Endothelial cell of umbilical vein (primary cell): Measurements from ENCODE around the gene TNIP1. TPM values are rescaled to one million over a fixed set of nuclear protein-coding genes. Genes with fewer than 3 reads are reported as not detected.

Source experiments
- BruUV-seq: library from RNA; stranded (reverse); fragments of 400-500 nt; replicated peaks from 2 replicates; lab custom pipeline; 2021; lab: Mats Ljungman, UMichigan
- CTCF ChIA-PET: fragments of 300-600, 350-600 bp; sonication (Branson Sonifier 250); formaldehyde crosslinking; loops from one replicate; lab custom pipeline; 2021; ENCODE audit warnings: antibody characterized with exemption, inconsistent platforms; lab: Charles Lee
- POLR2A ChIA-PET: fragments of 300-600, 350-600 bp; sonication (Branson Sonifier 250); formaldehyde crosslinking; loops from one replicate; lab custom pipeline; 2021; ENCODE audit warnings: antibody characterized with exemption, inconsistent platforms; lab: Charles Lee
- DNase-seq: peaks from one replicate; pipeline ENCODE4 v3.0.0-alpha.2; 2011; ENCODE audit warnings: low read depth, low spot score
- FAIRE-seq: peaks from 2 replicates; lab custom pipeline; 2011; peaks lifted over from hg19 to GRCh38; lab: Jason Lieb, UNC
- H2AFZ ChIP-seq: 2 replicates; pipeline ENCODE4 v1.6.0; 2012; ENCODE audit warnings: low read depth, low read length, control low read depth, inconsistent platforms
- H3K27ac ChIP-seq: 2 replicates; pipeline ENCODE4 v1.5.1; 2011; ENCODE audit warnings: low read depth, mild to moderate bottlenecking, control low read depth, low read length, moderate library complexity; ENCODE audit not compliant: insufficient read depth
- H3K27me3 ChIP-seq, 2 experiments: 2 replicates each; pipeline versions ENCODE4 v1.6.0 to v1.6.1; 2011; ENCODE audit warnings: low read length in 2 of 2, mixed read lengths in 1 of 2; ENCODE audit not compliant: control insufficient read depth in 2 of 2, insufficient read depth in 2 of 2
- H3K36me3 ChIP-seq, 2 experiments: 2 replicates in 1 of 2; 3 replicates in 1 of 2; pipeline ENCODE4 v1.5.1; 2011; ENCODE audit warnings: low read length in 2 of 2, mild to moderate bottlenecking in 1 of 2, moderate library complexity in 1 of 2; ENCODE audit not compliant: control insufficient read depth in 2 of 2, insufficient read depth in 2 of 2; ENCODE audit errors: extremely low read depth in 1 of 2
- H3K4me1 ChIP-seq: 3 replicates; pipeline ENCODE4 v1.5.1; 2011; ENCODE audit warnings: mild to moderate bottlenecking, low read length; ENCODE audit not compliant: control insufficient read depth, insufficient read depth; ENCODE audit errors: extremely low read depth
- H3K4me2 ChIP-seq: 2 replicates; pipeline ENCODE4 v1.6.1; 2011; ENCODE audit warnings: low read length, control low read depth, mixed read lengths; ENCODE audit not compliant: insufficient read depth
- H3K4me3 ChIP-seq, 3 experiments: fragments of 200-600 bp in 1 of 3; sonication (generic), shearing (Covaris generic) in 1 of 3; replicated peaks in 1 of 3; 2 replicates each; pipeline ENCODE4 v1.5.1; 2011 to 2016; ENCODE audit warnings: control low read depth in 3 of 3, low read length in 3 of 3, mild to moderate bottlenecking in 2 of 3, inconsistent platforms in 1 of 3, low read depth in 1 of 3, moderate library complexity in 1 of 3; ENCODE audit not compliant: insufficient read depth in 1 of 3
- H3K79me2 ChIP-seq: 2 replicates; pipeline ENCODE4 v1.6.0; 2012; ENCODE audit warnings: low read length, inconsistent platforms; ENCODE audit not compliant: control insufficient read depth, insufficient read depth
- H3K9ac ChIP-seq: replicated peaks from 2 replicates; pipeline ENCODE3; 2011; ENCODE audit warnings: low read length, control low read depth; ENCODE audit not compliant: insufficient read depth; ENCODE audit errors: extremely low read depth
- H3K9me1 ChIP-seq: replicated peaks from 3 replicates; pipeline ENCODE4 v1.6.0; 2011; ENCODE audit warnings: mild to moderate bottlenecking, low read length; ENCODE audit not compliant: control insufficient read depth, insufficient read depth; ENCODE audit errors: extremely low read depth
- H3K9me3 ChIP-seq: replicated peaks from 2 replicates; pipeline ENCODE4 v1.5.1; 2012; ENCODE audit warnings: low read length, inconsistent platforms; ENCODE audit not compliant: control insufficient read depth, insufficient read depth
- H4K20me1 ChIP-seq: replicated peaks from 2 replicates; pipeline ENCODE3; 2011; ENCODE audit warnings: mild to moderate bottlenecking, low read length; ENCODE audit not compliant: control insufficient read depth, insufficient read depth; ENCODE audit errors: extremely low read depth
- CTCF ChIP-seq, 2 donors: IDR thresholded peaks; 1 replicate in 1 of 2; 2 replicates in 1 of 2; pipeline ENCODE4 v1.5.1; 2011; ENCODE audit warnings: low read length in 2 of 2, mild to moderate bottlenecking in 2 of 2, moderate library complexity in 2 of 2, control low read depth in 1 of 2, inconsistent platforms in 1 of 2, low read depth in 1 of 2; ENCODE audit not compliant: insufficient read depth in 1 of 2; ENCODE audit errors: extremely low read depth in 1 of 2
- EZH2 ChIP-seq: IDR thresholded peaks from 2 replicates; pipeline ENCODE4 v1.6.1; 2012; ENCODE audit warnings: borderline replicate concordance, low read depth, mild to moderate bottlenecking, moderate library complexity, low read length, inconsistent platforms; ENCODE audit not compliant: severe bottlenecking
- FOS ChIP-seq: IDR thresholded peaks from 2 replicates; pipeline ENCODE4 v1.6.1; 2011; ENCODE audit warnings: mild to moderate bottlenecking, low read length, moderate library complexity, borderline replicate concordance; ENCODE audit not compliant: insufficient read depth
- JUN ChIP-seq: IDR thresholded peaks from 2 replicates; pipeline ENCODE4 v1.6.1; 2011; ENCODE audit warnings: borderline replicate concordance, low read depth; ENCODE audit not compliant: insufficient read length, insufficient read depth
- POLR2A ChIP-seq: IDR thresholded peaks from 2 replicates; pipeline ENCODE4 v1.6.1; 2012; ENCODE audit warnings: low read depth, mild to moderate bottlenecking, control low read depth, low read length
- POLR2AphosphoS5 ChIP-seq: IDR thresholded peaks from 2 replicates; pipeline ENCODE4 v1.6.1; 2012; ENCODE audit warnings: low read depth, mild to moderate bottlenecking, control low read depth, low read length, moderate library complexity; ENCODE audit not compliant: insufficient read depth
- dilution Hi-C: fragments of 300-500 bp; cut with MboI; formaldehyde crosslinking; loops from one replicate; pipeline ENCODE4 v1.15.0; 2019; ENCODE audit warnings: low sequenced_read_pairs; ENCODE audit not compliant: extremely low pct_ligation_motif_present
- intact Hi-C: fragments of 100-400 bp; cut with micrococcal nuclease; formaldehyde crosslinking; loops from one replicate; pipeline ENCODE4 v1.10.0; 2022
- polyA plus RNA-seq, 4 experiments: library from polyadenylated mRNA; depleted of rRNA in 3 of 4; stranded (reverse) in 3 of 4; unstranded in 1 of 4; fragments of >200 nt; gene quantifications; 2 replicates each; pipeline versions ENCODE4 v1.2.1 to v1.2.3, GENCODE V29; 2011 to 2012; ENCODE audit warnings: missing spikeins in 1 of 4
- total RNA-seq: library from RNA; stranded (reverse); gene quantifications from 2 replicates; pipeline ENCODE4 v1.2.3, GENCODE V29; 2021

TNIP1 gene
- total and polyA plus RNA-seq, 2 donors (not counting 3 experiments of a cell fraction or from before 2014, with no cell fraction given) = 43.0 to 96.8 TPM

GRCh38 chr5:151095341-151096000 lies 14.6 kb upstream of the TNIP1 start:
- Histone ChIP-seq H3K9me1 (no peaks in the 10 kb centered on the region), H3K4me3 (no peak overlapping the region), H4K20me1 (no peaks in the 10 kb centered on the region), H3K36me3 (no peaks in the 10 kb centered on the region), H3K9me3 (no peaks in the 10 kb centered on the region), H2AFZ (no peak overlapping the region), H3K79me2 (no peaks in the 10 kb centered on the region), H3K4me1 (peaks cover 35% of the 10 kb centered on the region), H3K9ac (no peak overlapping the region), H3K27me3 (no peaks in the 10 kb centered on the region), H3K27ac (no peak overlapping the region), H3K4me2 (no peak overlapping the region)
- dilution Hi-C loops (no loop called here), intact Hi-C loops (loop anchor here (5.0 kb wide), 1 partner anchor 43 kb away; no protein-coding TSS in a partner anchor)
- FAIRE-seq (peak; percentile 64), DNase-seq (peak; percentile 64)
- TF ChIP-seq FOS = no peak
- no peak for TF ChIP-seq CTCF (IDR thresholded peaks at IDR 0.05; ENCODE audit: extremely low read depth in 1 of 2, insufficient read depth in 1 of 2, low read depth in 1 of 2, low read length in 2 of 2)
- peak; percentile 33 for TF ChIP-seq POLR2A
- TF ChIP-seq POLR2AphosphoS5 = peak; percentile 12
- TF ChIP-seq JUN = no peak
- TF ChIP-seq EZH2 = no peak
- POLR2A ChIA-PET = no interaction called here
- BruUV-seq = no TSS peak
- CTCF ChIA-PET = interaction anchor here (0.9 to 2.3 kb wide), 2 partner anchors 20 to 47 kb away, joined by 3 to 11 read pairs; no protein-coding TSS in a partner anchor
